ENCODE measurements around the gene RARRES1. TPM values are rescaled to one million over a fixed set of nuclear protein-coding genes. Genes with fewer than 3 reads are reported as not detected.

Gene RARRES1
- total and polyA plus RNA-seq, 2 donors, result 2.4 to 7.3 TPM

GRCh38 chr3:158768361-158768787 is 36.1 kb upstream of the RARRES1 start:
- Histone ChIP-seq H3K27me3 (ENCODE audit: control insufficient read depth in 2 of 2, insufficient read depth in 1 of 2, low read length in 1 of 2) (no peaks in the 10 kb centered on the region), H3K4me1 (ENCODE audit: control insufficient read depth in 2 of 2, insufficient read depth in 2 of 2, low read length in 2 of 2) (no peaks in the 10 kb centered on the region), H3K4me3 (ENCODE audit: low read length in 2 of 2) (no peak overlapping the region), H3K27ac (ENCODE audit: low read depth in 1 of 2, low read length in 1 of 2) (no peak overlapping the region), H3K9me3 (ENCODE audit: control insufficient read depth in 2 of 2, insufficient read depth in 1 of 2, low read length in 1 of 2) (no peaks in the 10 kb centered on the region), H3K36me3 (ENCODE audit: control insufficient read depth in 2 of 2, insufficient read depth in 2 of 2, low read length in 1 of 2) (no peaks in the 10 kb centered on the region)
- no peak for DNase-seq (ENCODE audit: low read depth in 6 of 9, low spot score in 9 of 9)
- 70% methylated on average over 7 of the region's 7 CpGs for WGBS

DNA sequence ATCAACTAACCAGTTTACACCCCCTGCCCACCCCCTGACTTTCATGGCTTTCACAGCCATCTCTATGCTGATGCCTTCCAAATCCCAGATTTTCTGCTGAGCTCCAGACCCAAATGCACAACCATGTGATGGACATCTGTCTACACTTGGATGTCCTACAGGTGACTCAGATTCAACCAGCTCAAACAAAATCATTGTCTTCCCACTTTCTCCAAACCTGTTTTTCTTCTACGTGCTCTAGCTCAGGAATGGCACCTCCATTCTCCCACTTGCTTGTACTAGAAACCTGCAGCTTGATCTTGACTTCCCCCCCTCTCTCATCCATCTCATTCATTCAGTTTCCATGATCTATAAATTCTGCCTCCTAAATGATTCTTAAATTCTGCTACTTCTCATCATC is 34.1 kb upstream of the RARRES1 start:
- 95% methylated on average over 1 of the region's 1 CpG for WGBS
- H3K4me1 ChIP-seq (ENCODE audit: control insufficient read depth in 2 of 2, insufficient read depth in 2 of 2, low read length in 2 of 2), result no peaks in the 10 kb centered on the region

GRCh38 chr3:158765518-158766205 is 33.4 kb upstream of the RARRES1 start:
- no peak overlapping the region for H3K27ac ChIP-seq (ENCODE audit: low read depth in 1 of 2, low read length in 1 of 2)
- no peaks in the 10 kb centered on the region for H3K27me3 ChIP-seq (ENCODE audit: control insufficient read depth in 2 of 2, insufficient read depth in 1 of 2, low read length in 1 of 2)
- H3K9me3 ChIP-seq (ENCODE audit: control insufficient read depth in 2 of 2, insufficient read depth in 1 of 2, low read length in 1 of 2), result no peaks in the 10 kb centered on the region
- DNase-seq (ENCODE audit: low read depth in 6 of 9, low spot score in 9 of 9), result no peak
- no peaks in the 10 kb centered on the region for H3K36me3 ChIP-seq (ENCODE audit: control insufficient read depth in 2 of 2, insufficient read depth in 2 of 2, low read length in 1 of 2)
- no peak overlapping the region for H3K4me3 ChIP-seq (ENCODE audit: low read length in 2 of 2)
- 98% methylated on average over 3 of the region's 3 CpGs for WGBS
- H3K4me1 ChIP-seq (ENCODE audit: control insufficient read depth in 2 of 2, insufficient read depth in 2 of 2, low read length in 2 of 2), result no peaks in the 10 kb centered on the region

More for the DNA sequence above, 34.1 kb upstream of the RARRES1 start:
- no peak for DNase-seq (ENCODE audit: low read depth in 6 of 9, low spot score in 9 of 9)
- no peaks in the 10 kb centered on the region for H3K36me3 ChIP-seq (ENCODE audit: control insufficient read depth in 2 of 2, insufficient read depth in 2 of 2, low read length in 1 of 2)
- no peak overlapping the region for H3K27ac ChIP-seq (ENCODE audit: low read depth in 1 of 2, low read length in 1 of 2)
- no peak overlapping the region for H3K4me3 ChIP-seq (ENCODE audit: low read length in 2 of 2)
- H3K27me3 ChIP-seq (ENCODE audit: control insufficient read depth in 2 of 2, insufficient read depth in 1 of 2, low read length in 1 of 2), result no peaks in the 10 kb centered on the region
- H3K9me3 ChIP-seq (ENCODE audit: control insufficient read depth in 2 of 2, insufficient read depth in 1 of 2, low read length in 1 of 2), result no peaks in the 10 kb centered on the region

DNA sequence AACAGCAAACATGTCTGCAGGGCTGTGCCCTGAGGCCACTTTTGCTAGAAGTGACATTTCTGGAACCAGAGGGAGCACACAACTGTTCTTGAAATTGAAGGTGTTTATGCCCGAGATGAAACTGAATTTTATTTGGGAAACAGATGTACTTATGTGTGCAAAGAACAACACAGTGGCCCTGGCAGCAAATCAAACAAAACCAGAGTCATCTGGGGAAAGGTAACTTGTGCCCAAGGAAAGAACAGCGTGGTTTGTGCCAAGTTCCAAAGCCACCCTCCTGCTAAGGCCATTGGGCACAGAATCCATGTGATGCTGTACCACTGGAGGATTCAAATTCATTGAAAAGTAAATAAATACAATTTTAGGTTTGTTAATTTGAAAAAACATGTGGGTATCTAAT is 31.2 kb upstream of the RARRES1 start:
- WGBS, result 91% methylated on average over 2 of the region's 2 CpGs
- Histone ChIP-seq H3K4me3 (ENCODE audit: low read length in 2 of 2) (no peak overlapping the region), H3K36me3 (ENCODE audit: control insufficient read depth in 2 of 2, insufficient read depth in 2 of 2, low read length in 1 of 2) (no peaks in the 10 kb centered on the region), H3K27me3 (ENCODE audit: control insufficient read depth in 2 of 2, insufficient read depth in 1 of 2, low read length in 1 of 2) (no peaks in the 10 kb centered on the region), H3K9me3 (ENCODE audit: control insufficient read depth in 2 of 2, insufficient read depth in 1 of 2, low read length in 1 of 2) (no peaks in the 10 kb centered on the region), H3K4me1 (ENCODE audit: control insufficient read depth in 2 of 2, insufficient read depth in 2 of 2, low read length in 2 of 2) (no peaks in the 10 kb centered on the region), H3K27ac (ENCODE audit: low read depth in 1 of 2, low read length in 1 of 2) (no peak overlapping the region)
- no peak for DNase-seq (ENCODE audit: low read depth in 6 of 9, low spot score in 9 of 9)

GRCh38 chr3:158762701-158763100 is 30.4 kb upstream of the RARRES1 start:
- no peak overlapping the region for H3K27ac ChIP-seq (ENCODE audit: low read depth in 1 of 2, low read length in 1 of 2)
- H3K4me3 ChIP-seq (ENCODE audit: low read length in 2 of 2), result no peak overlapping the region
- no peaks in the 10 kb centered on the region for H3K36me3 ChIP-seq (ENCODE audit: control insufficient read depth in 2 of 2, insufficient read depth in 2 of 2, low read length in 1 of 2)
- H3K9me3 ChIP-seq (ENCODE audit: control insufficient read depth in 2 of 2, insufficient read depth in 1 of 2, low read length in 1 of 2), result no peaks in the 10 kb centered on the region
- no peak for DNase-seq (ENCODE audit: low read depth in 6 of 9, low spot score in 9 of 9)
- no peaks in the 10 kb centered on the region for H3K4me1 ChIP-seq (ENCODE audit: control insufficient read depth in 2 of 2, insufficient read depth in 2 of 2, low read length in 2 of 2)
- H3K27me3 ChIP-seq (ENCODE audit: control insufficient read depth in 2 of 2, insufficient read depth in 1 of 2, low read length in 1 of 2), result no peaks in the 10 kb centered on the region
- 84% methylated on average over 4 of the region's 4 CpGs for WGBS

DNA sequence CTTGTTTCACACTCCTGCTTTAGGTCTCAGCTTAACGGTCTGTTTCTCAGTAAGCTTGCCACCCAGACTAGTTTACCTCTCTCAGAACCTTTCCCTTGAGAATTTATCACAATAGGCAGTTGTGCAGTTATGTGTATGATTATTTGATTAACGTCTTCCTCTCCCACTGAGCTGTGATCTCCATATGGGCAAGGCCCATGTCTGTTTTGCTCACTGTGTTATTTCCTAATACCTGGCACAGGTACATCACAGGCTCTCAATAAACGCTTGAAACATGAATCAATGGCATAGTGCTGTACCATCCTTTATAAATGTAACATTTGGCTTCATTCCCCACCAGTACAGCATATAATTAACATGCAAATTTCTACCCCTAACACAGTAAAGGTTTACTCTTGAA is 29.1 kb upstream of the RARRES1 start:
- Histone ChIP-seq H3K9me3 (ENCODE audit: control insufficient read depth in 2 of 2, insufficient read depth in 1 of 2, low read length in 1 of 2) (no peaks in the 10 kb centered on the region), H3K4me1 (ENCODE audit: control insufficient read depth in 2 of 2, insufficient read depth in 2 of 2, low read length in 2 of 2) (no peaks in the 10 kb centered on the region), H3K4me3 (ENCODE audit: low read length in 2 of 2) (no peak overlapping the region), H3K27ac (ENCODE audit: low read depth in 1 of 2, low read length in 1 of 2) (no peak overlapping the region), H3K36me3 (ENCODE audit: control insufficient read depth in 2 of 2, insufficient read depth in 2 of 2, low read length in 1 of 2) (no peaks in the 10 kb centered on the region), H3K27me3 (ENCODE audit: control insufficient read depth in 2 of 2, insufficient read depth in 1 of 2, low read length in 1 of 2) (no peaks in the 10 kb centered on the region)
- 96% methylated on average over 3 of the region's 3 CpGs for WGBS
- no peak for DNase-seq (ENCODE audit: low read depth in 6 of 9, low spot score in 9 of 9)

DNA sequence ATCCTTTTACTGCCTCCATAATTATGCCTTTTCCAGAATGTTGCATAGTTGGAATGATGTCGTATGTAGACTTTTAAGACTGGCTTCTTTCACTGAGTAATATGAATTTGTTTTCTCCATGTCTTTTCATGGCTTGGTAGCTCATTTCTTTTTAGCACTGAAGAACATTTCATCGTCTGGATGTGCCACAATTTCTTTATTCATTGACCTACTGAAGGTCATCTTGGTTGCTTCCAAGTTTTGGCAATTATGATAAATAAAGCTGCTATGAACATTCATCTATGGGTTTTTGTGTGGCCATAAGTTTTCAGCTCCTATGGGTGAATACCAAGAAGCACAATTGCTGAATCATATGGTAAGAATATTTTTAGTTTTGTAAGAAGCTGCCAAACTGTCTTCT is 23.2 kb upstream of the RARRES1 start:
- Histone ChIP-seq H3K27me3 (ENCODE audit: control insufficient read depth in 2 of 2, insufficient read depth in 1 of 2, low read length in 1 of 2) (no peaks in the 10 kb centered on the region), H3K27ac (ENCODE audit: low read depth in 1 of 2, low read length in 1 of 2) (no peak overlapping the region), H3K9me3 (ENCODE audit: control insufficient read depth in 2 of 2, insufficient read depth in 1 of 2, low read length in 1 of 2) (no peaks in the 10 kb centered on the region), H3K4me3 (ENCODE audit: low read length in 2 of 2) (no peak overlapping the region), H3K36me3 (ENCODE audit: control insufficient read depth in 2 of 2, insufficient read depth in 2 of 2, low read length in 1 of 2) (no peaks in the 10 kb centered on the region), H3K4me1 (ENCODE audit: control insufficient read depth in 2 of 2, insufficient read depth in 2 of 2, low read length in 2 of 2) (no peaks in the 10 kb centered on the region)
- no peak for DNase-seq (ENCODE audit: low read depth in 6 of 9, low spot score in 9 of 9)
- WGBS, result 98% methylated on average over 2 of the region's 2 CpGs

DNA sequence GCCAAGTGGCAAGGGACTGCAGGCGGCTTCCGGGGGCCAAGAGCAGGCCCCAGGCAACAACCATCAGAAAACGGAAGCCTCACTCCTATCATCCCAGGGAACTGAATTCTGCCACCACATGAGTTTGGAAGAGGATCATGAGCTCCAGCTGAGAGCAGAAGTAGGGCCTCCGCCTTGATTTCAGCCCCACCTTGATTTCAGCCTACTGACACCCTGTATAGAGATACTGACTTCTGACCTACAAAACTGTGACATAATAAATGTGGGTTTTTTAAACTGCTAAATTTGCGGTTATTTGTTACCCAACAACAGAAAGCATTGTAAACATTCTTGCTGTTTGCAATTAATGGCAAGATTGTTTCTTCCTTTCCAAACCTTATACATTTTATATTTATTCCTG is 21.6 kb upstream of the RARRES1 start:
- H3K27ac ChIP-seq (ENCODE audit: low read depth in 1 of 2, low read length in 1 of 2), result no peak overlapping the region
- 97% methylated on average over 5 of the region's 5 CpGs for WGBS
- no peak overlapping the region for H3K4me3 ChIP-seq (ENCODE audit: low read length in 2 of 2)
- H3K36me3 ChIP-seq (ENCODE audit: control insufficient read depth in 2 of 2, insufficient read depth in 2 of 2, low read length in 1 of 2), result peaks cover 0 to under 1% of the 10 kb centered on the region in 2 donors
- no peaks in the 10 kb centered on the region for H3K9me3 ChIP-seq (ENCODE audit: control insufficient read depth in 2 of 2, insufficient read depth in 1 of 2, low read length in 1 of 2)
- DNase-seq (ENCODE audit: low read depth in 6 of 9, low spot score in 9 of 9), result no peak
- no peaks in the 10 kb centered on the region for H3K27me3 ChIP-seq (ENCODE audit: control insufficient read depth in 2 of 2, insufficient read depth in 1 of 2, low read length in 1 of 2)
- no peaks in the 10 kb centered on the region for H3K4me1 ChIP-seq (ENCODE audit: control insufficient read depth in 2 of 2, insufficient read depth in 2 of 2, low read length in 2 of 2)

- H3K36me3 ChIP-seq (ENCODE audit: control insufficient read depth in 2 of 2, insufficient read depth in 2 of 2, low read length in 1 of 2), result peaks cover 0 to 3% of the 10 kb centered on the region in 2 donors
- H3K27me3 ChIP-seq (ENCODE audit: control insufficient read depth in 2 of 2, insufficient read depth in 1 of 2, low read length in 1 of 2), result no peaks in the 10 kb centered on the region
- DNase-seq (ENCODE audit: low read depth in 6 of 9, low spot score in 9 of 9), result no peak
- no peaks in the 10 kb centered on the region for H3K9me3 ChIP-seq (ENCODE audit: control insufficient read depth in 2 of 2, insufficient read depth in 1 of 2, low read length in 1 of 2)
- no peaks in the 10 kb centered on the region for H3K4me1 ChIP-seq (ENCODE audit: control insufficient read depth in 2 of 2, insufficient read depth in 2 of 2, low read length in 2 of 2)
- H3K4me3 ChIP-seq (ENCODE audit: low read length in 2 of 2), result no peak overlapping the region
- H3K27ac ChIP-seq (ENCODE audit: low read depth in 1 of 2, low read length in 1 of 2), result no peak overlapping the region
- 92% methylated on average over 1 of the region's 1 CpG for WGBS
These were observed 19.1 kb upstream of the RARRES1 start for GRCh38 chr3:158751316-158751715.

Data from thymus (tissue), 11 donors.